Calu3 (cell line): ENCODE data around the gene SERPINA4. TPM values are rescaled to one million over a fixed set of nuclear protein-coding genes. Genes with fewer than 3 reads are reported as not detected.

ENCODE experiments used
- BruUV-seq: library from RNA; stranded (reverse); fragments of 400-500 nt; replicated peaks from 2 replicates; lab custom pipeline; 2021; lab: Mats Ljungman, UMichigan
- CTCF ChIA-PET: fragments of 300-600 bp; sonication (Branson Sonifier 250); formaldehyde crosslinking; loops from one replicate; lab custom pipeline; 2022; ENCODE audit warnings: antibody characterized with exemption; lab: Charles Lee
- DNase-seq: peaks from one replicate; pipeline ENCODE4 v3.0.0; 2022
- H3K27ac Mint-ChIP-seq: one replicate; pipeline ENCODE4 v1.8.0; 2022; ENCODE audit warnings: mixed read lengths; ENCODE audit not compliant: unreplicated experiment
- H3K27me3 Mint-ChIP-seq: one replicate; pipeline ENCODE4 v1.8.0; 2022; ENCODE audit warnings: mixed read lengths; ENCODE audit not compliant: unreplicated experiment
- H3K36me3 Mint-ChIP-seq: one replicate; pipeline ENCODE4 v1.8.0; 2022; ENCODE audit warnings: mild to moderate bottlenecking, moderate library complexity, mixed read lengths; ENCODE audit not compliant: insufficient read depth, unreplicated experiment
- H3K4me1 Mint-ChIP-seq: one replicate; pipeline ENCODE4 v1.8.0; 2022; ENCODE audit warnings: mild to moderate bottlenecking, low read depth, mixed read lengths; ENCODE audit not compliant: unreplicated experiment
- H3K4me3 Mint-ChIP-seq: one replicate; pipeline ENCODE4 v1.8.0; 2022; ENCODE audit warnings: mild to moderate bottlenecking, low read depth, moderate library complexity, mixed read lengths; ENCODE audit not compliant: unreplicated experiment
- H3K9me3 Mint-ChIP-seq: one replicate; pipeline ENCODE4 v1.8.0; 2022; ENCODE audit warnings: low read depth, mixed read lengths; ENCODE audit not compliant: unreplicated experiment
- CTCF ChIP-seq: fragments of 200-600 bp; IDR thresholded peaks from one replicate; pipeline ENCODE4 v1.8.0; 2022; ENCODE audit warnings: antibody characterized with exemption; ENCODE audit not compliant: unreplicated experiment
- intact Hi-C: fragments of 100-400 bp; cut with micrococcal nuclease; formaldehyde crosslinking; loops from one replicate; pipeline ENCODE4 v1.10.0; 2022; ENCODE audit not compliant: unreplicated experiment
- total RNA-seq: library from RNA; stranded (reverse); gene quantifications from 2 replicates; pipeline ENCODE4 v1.2.3, GENCODE V29; 2022

SERPINA4 gene
- total RNA-seq, 1 experiment from 2014 or later = 9.8 TPM

GRCh38 chr14:94597788-94598187 lies 36.5 kb downstream of the SERPINA4 start:
- Mint-ChIP-seq H3K9me3 (peaks cover 4% of the 10 kb centered on the region), H3K27me3 (no peaks in the 10 kb centered on the region), H3K4me1 (peaks cover 84% of the 10 kb centered on the region), H3K36me3 (peaks cover 51% of the 10 kb centered on the region), H3K4me3 (peak overlapping the region; percentile 46), H3K27ac (peak overlapping the region; percentile 95)
- intact Hi-C loops = no loop called here
- no peak for DNase-seq
- no TSS peak for BruUV-seq
- no peak for TF ChIP-seq CTCF
- CTCF ChIA-PET = interaction anchor here (1.6 to 3.7 kb wide), 4 partner anchors 13 to 164 kb away, joined by 8 to 76 read pairs (median 16); partner anchors contain the start of gene SERPINA3

DNA sequence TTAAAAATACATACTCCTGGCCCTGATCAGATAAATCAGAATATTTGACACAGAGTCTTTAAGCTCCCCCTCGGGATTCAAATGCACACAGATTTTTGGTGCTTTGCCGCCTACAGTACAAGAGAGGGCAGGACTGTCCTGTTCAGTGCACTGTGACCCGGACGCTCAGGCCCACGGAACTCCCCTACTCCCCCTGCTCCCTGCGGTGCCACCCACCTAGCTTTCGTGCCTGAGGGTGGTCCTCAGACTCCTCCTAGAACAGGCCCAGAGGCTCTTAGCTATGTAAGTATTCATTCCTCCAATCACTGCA lies 37.2 kb downstream of the SERPINA4 start:
- H3K4me1 Mint-ChIP-seq = peaks cover 84% of the 10 kb centered on the region
- DNase-seq = no peak
- H3K9me3 Mint-ChIP-seq = peaks cover 4% of the 10 kb centered on the region
- H3K4me3 Mint-ChIP-seq = peak overlapping the region; percentile 46
- no peak for TF ChIP-seq CTCF
- intact Hi-C loops = no loop called here
- peaks cover 51% of the 10 kb centered on the region for H3K36me3 Mint-ChIP-seq
- peak overlapping the region; percentile 95 for H3K27ac Mint-ChIP-seq
- H3K27me3 Mint-ChIP-seq = no peaks in the 10 kb centered on the region
- TSS peak; percentile 61 for BruUV-seq
- CTCF ChIA-PET = interaction anchor here (0.6 to 3.7 kb wide), 6 partner anchors 13 to 165 kb away, joined by 3 to 76 read pairs (median 14); partner anchors contain the start of gene SERPINA3

DNA sequence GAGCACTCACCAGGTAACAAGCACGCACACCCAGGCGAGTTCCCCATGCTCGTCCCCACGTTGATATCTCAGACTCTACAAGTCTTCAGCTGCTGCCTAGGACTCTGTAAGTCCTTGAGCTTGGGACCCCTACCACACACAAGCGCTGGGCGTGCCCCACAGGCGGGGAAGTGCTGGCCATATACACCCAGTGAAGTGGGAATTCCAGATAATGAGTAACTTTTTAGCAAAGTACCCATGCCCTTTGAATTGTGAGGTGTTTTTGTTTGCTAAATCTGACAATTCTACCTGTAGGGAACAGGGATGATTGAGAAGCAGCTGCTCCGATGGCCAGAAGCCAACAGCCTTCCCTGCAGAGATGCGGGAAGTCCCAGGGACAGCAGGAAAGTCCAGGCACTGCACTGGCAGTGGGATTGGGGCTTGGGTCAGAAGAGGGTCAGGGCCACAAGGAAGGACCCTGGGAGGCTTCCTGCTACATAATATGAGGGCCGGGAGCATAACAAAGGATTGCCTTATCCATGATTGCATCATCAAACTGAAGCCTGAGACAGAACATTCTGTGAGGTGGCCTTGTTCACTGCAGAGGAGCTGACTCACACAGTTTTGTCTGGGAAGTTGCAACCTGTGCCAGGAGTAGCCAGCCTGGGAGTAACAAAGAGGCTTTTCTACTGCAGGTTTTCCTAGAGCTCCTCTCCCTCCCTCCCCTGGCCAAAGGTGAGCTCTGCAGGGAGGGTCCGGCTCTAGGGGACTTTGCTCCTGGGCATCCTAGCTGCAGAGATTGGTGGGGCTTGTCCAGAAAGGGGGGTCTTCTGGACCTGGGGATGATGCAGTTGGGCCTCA lies 37.8 kb downstream of the SERPINA4 start:
- peaks cover 81% of the 10 kb centered on the region for H3K4me1 Mint-ChIP-seq
- peak overlapping the region; percentile 46 for H3K4me3 Mint-ChIP-seq
- intact Hi-C loops = loop anchor here (1.0 kb wide), 1 partner anchor 11 kb away; no protein-coding TSS in a partner anchor
- peak; percentile 91 for DNase-seq
- TF ChIP-seq CTCF = peak; percentile 38
- CTCF ChIA-PET = interaction anchor here (0.6 to 3.7 kb wide), 11 partner anchors 12 to 257 kb away, joined by 3 to 76 read pairs (median 3); partner anchors contain the start of gene SERPINA3
- H3K9me3 Mint-ChIP-seq = peaks cover 4% of the 10 kb centered on the region
- H3K27me3 Mint-ChIP-seq = no peaks in the 10 kb centered on the region
- peaks cover 51% of the 10 kb centered on the region for H3K36me3 Mint-ChIP-seq
- H3K27ac Mint-ChIP-seq = peak overlapping the region; percentile 95
- BruUV-seq = no TSS peak

DNA sequence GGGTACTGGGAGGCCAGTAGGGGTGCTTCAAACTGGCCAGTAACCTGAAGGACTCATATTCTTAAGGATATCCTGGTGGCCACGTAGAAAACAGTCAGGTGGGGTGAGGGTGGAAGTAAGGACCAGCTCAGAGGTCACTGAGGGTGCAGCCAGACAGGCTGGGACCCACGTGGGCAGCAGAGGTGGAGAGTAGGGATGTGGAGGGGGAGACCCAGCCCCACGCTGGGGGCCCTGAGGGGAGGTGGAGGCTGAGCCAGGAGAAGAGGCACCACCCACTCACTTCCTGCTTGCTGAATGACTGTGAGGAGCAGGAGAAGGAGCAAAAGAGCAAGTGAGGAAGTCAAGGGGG lies 38.4 kb downstream of the SERPINA4 start:
- peak overlapping the region; percentile 46 for H3K4me3 Mint-ChIP-seq
- no peaks in the 10 kb centered on the region for H3K27me3 Mint-ChIP-seq
- H3K36me3 Mint-ChIP-seq = peaks cover 51% of the 10 kb centered on the region
- peak; percentile 81 for DNase-seq
- H3K9me3 Mint-ChIP-seq = peaks cover 4% of the 10 kb centered on the region
- H3K4me1 Mint-ChIP-seq = peaks cover 75% of the 10 kb centered on the region
- TF ChIP-seq CTCF = no peak
- BruUV-seq = no TSS peak
- intact Hi-C loops = loop anchor here (1.0 kb wide), 2 partner anchors 11 to 18 kb away; partner anchors contain the start of gene SERPINA5
- CTCF ChIA-PET = interaction anchor here (0.6 to 3.7 kb wide), 9 partner anchors 11 to 258 kb away, joined by 3 to 76 read pairs (median 3); partner anchors contain the start of gene SERPINA3
- peak overlapping the region; percentile 95 for H3K27ac Mint-ChIP-seq
